HEK293 (cell line): Measurements from ENCODE around the gene TRMT1L.
A peak's percentile ranks its signal among the peaks of the same experiment; 100 is the strongest.
"Not testable (repeated sequence)": the region's sequence is repeated elsewhere in the genome, so short reads cannot be mapped to it uniquely, and the experiment has no call there.

ENCODE experiments used
- CTCF ChIA-PET: fragments of 350-600 bp; formaldehyde crosslinking; extraction: SDS; loops from one replicate; lab custom pipeline; 2021; ENCODE audit warnings: antibody characterized with exemption; lab: Yijun Ruan, JAX
- POLR2A ChIA-PET: fragments of 300-600 bp; formaldehyde crosslinking; extraction: SDS; loops from one replicate; lab custom pipeline; 2020; ENCODE audit warnings: antibody characterized with exemption, inconsistent platforms; lab: Yijun Ruan, JAX
- H3K27ac ChIP-seq: fragments of 200-500 bp; sonication (Bioruptor generic); 2 replicates; pipeline ENCODE4 v1.5.1; 2014; ENCODE audit warnings: low read depth, low read length, control low read depth, inconsistent platforms; ENCODE audit errors: extremely low read depth
- H3K36me3 ChIP-seq, 2 experiments: fragments of 200-500 bp in 1 of 2; sonication (Bioruptor generic) in 1 of 2; 1 replicate in 1 of 2; 2 replicates in 1 of 2; pipeline ENCODE4 v1.5.1; 2014 to 2017; ENCODE audit warnings: inconsistent platforms in 2 of 2, low read length in 2 of 2; ENCODE audit not compliant: control insufficient read depth in 2 of 2, insufficient read depth in 1 of 2
- H3K4me1 ChIP-seq: fragments of 200-500 bp; sonication (Bioruptor generic); 2 replicates; pipeline ENCODE4 v1.5.1; 2014; ENCODE audit warnings: mild to moderate bottlenecking, low read length, inconsistent platforms; ENCODE audit not compliant: control insufficient read depth, insufficient read depth
- H3K4me3 ChIP-seq: 2 replicates; pipeline ENCODE4 v1.5.1; 2011; ENCODE audit warnings: low read depth, mild to moderate bottlenecking, control low read depth, low read length, moderate library complexity
- H3K9me3 ChIP-seq: fragments of 200-500 bp; sonication (Bioruptor generic); 2 replicates; pipeline ENCODE4 v1.5.1; 2014; ENCODE audit warnings: low read depth, low read length, inconsistent platforms; ENCODE audit not compliant: control insufficient read depth, insufficient read depth
- GLIS2 ChIP-seq: fragments of 450-650 bp; formaldehyde crosslinking; IDR thresholded peaks from 2 replicates; pipeline ENCODE4 v1.5.1; 2016; ENCODE audit warnings: missing biosample characterization, missing genetic modification characterization
- MYNN ChIP-seq: fragments of 450-650 bp; formaldehyde crosslinking; IDR thresholded peaks from 2 replicates; pipeline ENCODE4 v1.5.1; 2016; ENCODE audit warnings: missing biosample characterization, missing genetic modification characterization, borderline replicate concordance
- PATZ1 ChIP-seq: fragments of 450-650 bp; formaldehyde crosslinking; IDR thresholded peaks from 2 replicates; pipeline ENCODE4 v1.5.1; 2016; ENCODE audit warnings: missing biosample characterization, missing genetic modification characterization
- PRDM2 ChIP-seq: fragments of 450-650 bp; formaldehyde crosslinking; IDR thresholded peaks from 2 replicates; pipeline ENCODE4 v1.5.1; 2016; ENCODE audit warnings: missing biosample characterization, missing genetic modification characterization, borderline replicate concordance
- SCRT1 ChIP-seq: fragments of 450-650 bp; formaldehyde crosslinking; IDR thresholded peaks from 2 replicates; pipeline ENCODE4 v1.5.1; 2016; ENCODE audit warnings: missing biosample characterization, missing genetic modification characterization, borderline replicate concordance
- YY2 ChIP-seq: fragments of 450-650 bp; formaldehyde crosslinking; IDR thresholded peaks from 2 replicates; pipeline ENCODE4 v1.5.1; 2016; ENCODE audit warnings: missing biosample characterization, missing genetic modification characterization
- ZBTB49 ChIP-seq: fragments of 450-650 bp; formaldehyde crosslinking; IDR thresholded peaks from 2 replicates; pipeline ENCODE4 v1.5.1; 2016; ENCODE audit warnings: missing biosample characterization, missing genetic modification characterization, low read depth
- ZFP3 ChIP-seq: fragments of 450-650 bp; formaldehyde crosslinking; IDR thresholded peaks from 2 replicates; pipeline ENCODE4 v1.5.1; 2016; ENCODE audit warnings: low read depth, missing biosample characterization, missing genetic modification characterization
- ZNF221 ChIP-seq: fragments of 450-650 bp; formaldehyde crosslinking; IDR thresholded peaks from 2 replicates; pipeline ENCODE4 v1.5.1; 2017; ENCODE audit warnings: missing biosample characterization, missing genetic modification characterization, borderline replicate concordance
- ZNF239 ChIP-seq: fragments of 450-650 bp; formaldehyde crosslinking; IDR thresholded peaks from 2 replicates; pipeline ENCODE4 v1.5.1; 2016; ENCODE audit warnings: missing biosample characterization, missing genetic modification characterization
- ZNF24 ChIP-seq: fragments of 450-650 bp; formaldehyde crosslinking; IDR thresholded peaks from 2 replicates; pipeline ENCODE4 v1.5.1; 2016; ENCODE audit warnings: missing biosample characterization, missing genetic modification characterization
- ZNF426 ChIP-seq: fragments of 450-650 bp; formaldehyde crosslinking; IDR thresholded peaks from 2 replicates; pipeline ENCODE4 v1.5.1; 2017; ENCODE audit warnings: missing biosample characterization, missing genetic modification characterization, mild to moderate bottlenecking, inconsistent platforms, moderate library complexity
- ZNF558 ChIP-seq: fragments of 450-650 bp; formaldehyde crosslinking; IDR thresholded peaks from 2 replicates; pipeline ENCODE4 v1.5.1; 2016; ENCODE audit warnings: missing biosample characterization, missing genetic modification characterization
- ZNF623 ChIP-seq: fragments of 450-650 bp; formaldehyde crosslinking; IDR thresholded peaks from 2 replicates; pipeline ENCODE4 v1.5.1; 2016; ENCODE audit warnings: missing biosample characterization, missing genetic modification characterization
- ZNF660 ChIP-seq: fragments of 450-650 bp; IDR thresholded peaks from 2 replicates; pipeline ENCODE4 v1.5.1; 2018; ENCODE audit warnings: missing biosample characterization, mild to moderate bottlenecking, missing genetic modification characterization
- TF ChIP-seq, protein P1 (sequence below): fragments of 450-650 bp; formaldehyde crosslinking; IDR thresholded peaks from 2 replicates; pipeline ENCODE4 v1.5.1; 2016; ENCODE audit warnings: missing biosample characterization, missing genetic modification characterization

TRMT1L gene

GRCh38 chr1:185156854-185157598 is at the start of gene TRMT1L, which contains the start of gene SWT1 (continued):
- no peak for TF ChIP-seq PRDM2 (tag by site-specific recombination)
- peak; percentile 89 for TF ChIP-seq GLIS2 (tag by site-specific recombination)
- TF ChIP-seq ZNF24 (tag by site-specific recombination) = no peak

DNA sequence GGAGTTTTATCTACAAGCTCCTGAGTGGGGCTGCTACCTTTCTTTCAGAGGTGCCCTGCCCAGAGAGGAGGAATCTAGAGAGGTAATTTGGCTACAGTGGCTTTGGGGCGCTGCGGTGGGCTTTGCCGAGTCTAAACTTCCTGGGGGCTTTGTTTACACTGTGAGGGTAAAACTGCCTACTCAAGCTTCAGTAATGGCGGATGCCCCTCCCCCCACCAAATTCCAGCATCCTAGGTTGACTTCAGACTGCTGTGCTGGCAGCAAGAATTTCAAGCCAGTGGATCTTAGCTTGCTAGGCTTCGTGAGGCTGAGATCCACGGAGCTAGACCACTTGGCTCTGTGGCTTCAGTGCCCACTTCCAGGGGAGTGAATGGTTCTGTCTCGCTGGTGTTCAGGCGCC is 44.1 kb upstream of the TRMT1L start:
- H3K9me3 ChIP-seq = no peaks in the 10 kb centered on the region

GRCh38 chr1:185198712-185199111 is 42.0 kb upstream of the TRMT1L start:
- H3K4me1 ChIP-seq, POLR2A ChIA-PET, H3K4me3 ChIP-seq, H3K27ac ChIP-seq, H3K36me3 ChIP-seq, H3K9me3 ChIP-seq: not testable (repeated sequence)
- CTCF ChIA-PET = interaction anchor here (1.2 kb wide), 1 partner anchor 29 kb away, joined by 5 read pairs; no protein-coding TSS in a partner anchor

More for the DNA sequence above, 44.1 kb upstream of the TRMT1L start:
- TF ChIP-seq ZBTB49 = no peak
- TF ChIP-seq ZNF623 (tag by site-specific recombination) = no peak
- no peak for TF ChIP-seq SCRT1 (tag by site-specific recombination)
- no peak for TF ChIP-seq ZFP3
- no peak for TF ChIP-seq ZNF426 (tag by site-specific recombination)
- no peak for TF ChIP-seq ZNF660 (tag by site-specific recombination)
- no peak for TF ChIP-seq GLIS2 (tag by site-specific recombination)
- no peak for TF ChIP-seq ZNF558 (tag by site-specific recombination)
- no peak for TF ChIP-seq YY2
- no peak for TF ChIP-seq ZNF239
- TF ChIP-seq MYNN = no peak
- TF ChIP-seq, protein P1, sequence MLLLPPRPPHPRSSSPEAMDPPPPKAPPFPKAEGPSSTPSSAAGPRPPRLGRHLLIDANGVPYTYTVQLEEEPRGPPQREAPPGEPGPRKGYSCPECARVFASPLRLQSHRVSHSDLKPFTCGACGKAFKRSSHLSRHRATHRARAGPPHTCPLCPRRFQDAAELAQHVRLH (tag by site-specific recombination) = no peak
- TF ChIP-seq PATZ1 (tag by site-specific recombination) = no peak
- no peak for TF ChIP-seq ZNF221 (tag by site-specific recombination)
- no peak overlapping the region for H3K27ac ChIP-seq
- no peak overlapping the region for H3K4me3 ChIP-seq
- ChIA-PET POLR2A (no interaction called here), CTCF (no interaction called here)
- no peaks in the 10 kb centered on the region for H3K4me1 ChIP-seq
- H3K36me3 ChIP-seq = no peaks in the 10 kb centered on the region
